HG03575 (cell line): ENCODE results near the gene GPC4.
"Not testable (repeated sequence)": the region's sequence is repeated elsewhere in the genome, so short reads cannot be mapped to it uniquely, and the experiment has no call there.

Experiments used
- ATAC-seq: cut with Tn5 transposase; IDR thresholded peaks from one replicate; pipeline ENCODE4 v1.9.1; 2021; ENCODE audit not compliant: unreplicated experiment, insufficient number of reproducible peaks, low FRiP score; ENCODE audit errors: extremely low read depth

GPC4 gene

GRCh38 chrX:133330956-133331355 lies 84.3 kb downstream of the GPC4 start:
- ATAC-seq: no peak

GRCh38 chrX:133325422-133325821 lies 89.9 kb downstream of the GPC4 start:
- no peak for ATAC-seq

GRCh38 chrX:133323431-133323830 lies 91.9 kb downstream of the GPC4 start:
- ATAC-seq: no peak

- ATAC-seq: not testable (repeated sequence)
Measured at GRCh38 chrX:133322269-133322668, 93.0 kb downstream of the GPC4 start.

GRCh38 chrX:133321451-133321850 lies 93.8 kb downstream of the GPC4 start:
- ATAC-seq: no peak

- no peak for ATAC-seq
Measured at GRCh38 chrX:133314281-133314680, 101.0 kb downstream of the GPC4 start.

- no peak for ATAC-seq
Measured at GRCh38 chrX:133308499-133308897, 106.8 kb downstream of the GPC4 start.

GRCh38 chrX:133307637-133308498 lies 107.4 kb downstream of the GPC4 start:
- ATAC-seq: no peak

- no peak for ATAC-seq
Measured at GRCh38 chrX:133307094-133307493, 108.2 kb downstream of the GPC4 start.

GRCh38 chrX:133306316-133306715 lies 109.0 kb downstream of the GPC4 start:
- no peak for ATAC-seq

GRCh38 chrX:133305348-133305747 lies 109.9 kb downstream of the GPC4 start:
- no peak for ATAC-seq

- ATAC-seq: no peak
Measured at GRCh38 chrX:133302775-133303445, 112.4 kb downstream of the GPC4 start.

- no peak for ATAC-seq
Measured at GRCh38 chrX:133300591-133300990, 114.7 kb downstream of the GPC4 start.

- no peak for ATAC-seq
Measured at GRCh38 chrX:133297284-133297683, 118.0 kb downstream of the GPC4 start.

GRCh38 chrX:133294126-133294525 lies 121.2 kb downstream of the GPC4 start:
- no peak for ATAC-seq

GRCh38 chrX:133290076-133290475 lies 125.2 kb downstream of the GPC4 start:
- ATAC-seq: no peak

GRCh38 chrX:133287860-133288259 lies 127.4 kb downstream of the GPC4 start:
- no peak for ATAC-seq

- ATAC-seq: no peak
Measured at GRCh38 chrX:133285341-133285740, 129.9 kb downstream of the GPC4 start.

GRCh38 chrX:133279112-133279730 lies 136.1 kb downstream of the GPC4 start:
- not testable (repeated sequence) for ATAC-seq

- ATAC-seq: no peak
Measured at GRCh38 chrX:133273180-133273579, 142.1 kb downstream of the GPC4 start.
